Fibroblast of pulmonary artery (primary cell): ENCODE data around the gene CHD9.
"Not testable (repeated sequence)": the region's sequence is repeated elsewhere in the genome, so short reads cannot be mapped to it uniquely, and the experiment has no call there.

Experiments used
- DNase-seq: peaks from one replicate; pipeline ENCODE4 v3.0.0-alpha.2; 2010; ENCODE audit warnings: low read depth
- H3K4me3 ChIP-seq: replicated peaks from 2 replicates; pipeline ENCODE4 v1.5.1; 2011; ENCODE audit warnings: low read depth, mild to moderate bottlenecking, control low read depth, low read length, moderate library complexity
- TF ChIP-seq, protein P1 (sequence below): IDR thresholded peaks from 2 replicates; pipeline ENCODE4 v1.5.1; 2011; ENCODE audit warnings: mild to moderate bottlenecking, control low read depth, low read length, inconsistent platforms; ENCODE audit errors: missing control alignments

CHD9 gene

DNA sequence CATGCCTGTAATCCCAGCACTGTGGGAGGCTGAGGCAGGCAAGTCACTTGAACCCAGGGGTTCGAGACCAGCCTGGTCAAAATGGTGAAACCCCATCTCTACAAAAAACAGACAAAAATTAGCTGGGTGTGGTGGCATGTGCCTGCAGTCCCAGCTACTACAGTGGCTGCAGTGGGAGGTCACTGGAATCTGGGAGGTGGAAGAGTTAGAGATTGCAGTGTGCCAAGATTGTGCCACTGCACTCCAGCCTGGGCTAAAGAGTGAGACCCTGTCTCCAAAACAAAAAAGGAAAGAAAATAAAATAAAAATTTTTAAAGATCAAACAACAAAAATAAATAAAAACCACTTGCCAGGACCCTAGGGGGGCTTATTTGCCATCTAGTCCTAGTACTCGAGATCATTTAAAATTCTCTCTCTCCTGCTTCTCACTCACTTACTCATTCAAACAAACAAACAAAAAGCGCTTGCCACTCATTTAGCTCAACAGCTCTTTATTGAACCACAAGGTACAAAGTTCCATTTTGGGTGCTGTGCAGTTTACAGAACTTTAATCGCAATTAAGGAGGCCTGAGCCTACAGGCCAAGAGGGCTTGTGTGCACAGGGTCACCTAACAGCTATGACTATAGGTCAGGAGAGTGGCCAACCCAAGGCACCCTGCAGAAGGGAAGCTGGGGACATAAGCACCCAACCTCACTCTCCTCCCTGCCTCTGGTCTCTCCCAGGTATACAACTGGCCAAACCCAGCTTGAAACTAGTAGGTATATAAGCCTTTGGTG is 6.5 kb upstream of the CHD9 start:
- H3K4me3 ChIP-seq, result no peak overlapping the region
- no peak for DNase-seq
- TF ChIP-seq, protein P1, sequence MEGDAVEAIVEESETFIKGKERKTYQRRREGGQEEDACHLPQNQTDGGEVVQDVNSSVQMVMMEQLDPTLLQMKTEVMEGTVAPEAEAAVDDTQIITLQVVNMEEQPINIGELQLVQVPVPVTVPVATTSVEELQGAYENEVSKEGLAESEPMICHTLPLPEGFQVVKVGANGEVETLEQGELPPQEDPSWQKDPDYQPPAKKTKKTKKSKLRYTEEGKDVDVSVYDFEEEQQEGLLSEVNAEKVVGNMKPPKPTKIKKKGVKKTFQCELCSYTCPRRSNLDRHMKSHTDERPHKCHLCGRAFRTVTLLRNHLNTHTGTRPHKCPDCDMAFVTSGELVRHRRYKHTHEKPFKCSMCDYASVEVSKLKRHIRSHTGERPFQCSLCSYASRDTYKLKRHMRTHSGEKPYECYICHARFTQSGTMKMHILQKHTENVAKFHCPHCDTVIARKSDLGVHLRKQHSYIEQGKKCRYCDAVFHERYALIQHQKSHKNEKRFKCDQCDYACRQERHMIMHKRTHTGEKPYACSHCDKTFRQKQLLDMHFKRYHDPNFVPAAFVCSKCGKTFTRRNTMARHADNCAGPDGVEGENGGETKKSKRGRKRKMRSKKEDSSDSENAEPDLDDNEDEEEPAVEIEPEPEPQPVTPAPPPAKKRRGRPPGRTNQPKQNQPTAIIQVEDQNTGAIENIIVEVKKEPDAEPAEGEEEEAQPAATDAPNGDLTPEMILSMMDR, result no peak

DNA sequence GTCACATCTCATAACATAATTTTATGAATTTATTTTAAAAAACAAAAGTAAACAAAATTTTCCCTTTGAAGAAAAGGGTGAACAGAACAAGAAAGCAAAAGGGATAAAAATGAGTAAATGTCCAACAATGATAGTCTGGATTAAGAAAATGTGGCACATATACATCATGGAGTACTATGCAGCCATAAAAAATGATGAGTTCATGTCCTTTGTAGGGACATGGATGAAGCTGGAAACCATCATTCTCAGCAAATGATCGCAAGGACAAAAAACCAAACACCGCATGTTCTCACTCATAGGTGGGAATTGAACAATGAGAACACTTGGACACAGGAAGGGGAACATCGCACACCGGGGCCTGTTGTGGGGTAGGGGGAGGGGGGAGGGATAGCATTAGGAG is 3.5 kb upstream of the CHD9 start:
- not testable (repeated sequence) for DNase-seq, H3K4me3 ChIP-seq

DNA sequence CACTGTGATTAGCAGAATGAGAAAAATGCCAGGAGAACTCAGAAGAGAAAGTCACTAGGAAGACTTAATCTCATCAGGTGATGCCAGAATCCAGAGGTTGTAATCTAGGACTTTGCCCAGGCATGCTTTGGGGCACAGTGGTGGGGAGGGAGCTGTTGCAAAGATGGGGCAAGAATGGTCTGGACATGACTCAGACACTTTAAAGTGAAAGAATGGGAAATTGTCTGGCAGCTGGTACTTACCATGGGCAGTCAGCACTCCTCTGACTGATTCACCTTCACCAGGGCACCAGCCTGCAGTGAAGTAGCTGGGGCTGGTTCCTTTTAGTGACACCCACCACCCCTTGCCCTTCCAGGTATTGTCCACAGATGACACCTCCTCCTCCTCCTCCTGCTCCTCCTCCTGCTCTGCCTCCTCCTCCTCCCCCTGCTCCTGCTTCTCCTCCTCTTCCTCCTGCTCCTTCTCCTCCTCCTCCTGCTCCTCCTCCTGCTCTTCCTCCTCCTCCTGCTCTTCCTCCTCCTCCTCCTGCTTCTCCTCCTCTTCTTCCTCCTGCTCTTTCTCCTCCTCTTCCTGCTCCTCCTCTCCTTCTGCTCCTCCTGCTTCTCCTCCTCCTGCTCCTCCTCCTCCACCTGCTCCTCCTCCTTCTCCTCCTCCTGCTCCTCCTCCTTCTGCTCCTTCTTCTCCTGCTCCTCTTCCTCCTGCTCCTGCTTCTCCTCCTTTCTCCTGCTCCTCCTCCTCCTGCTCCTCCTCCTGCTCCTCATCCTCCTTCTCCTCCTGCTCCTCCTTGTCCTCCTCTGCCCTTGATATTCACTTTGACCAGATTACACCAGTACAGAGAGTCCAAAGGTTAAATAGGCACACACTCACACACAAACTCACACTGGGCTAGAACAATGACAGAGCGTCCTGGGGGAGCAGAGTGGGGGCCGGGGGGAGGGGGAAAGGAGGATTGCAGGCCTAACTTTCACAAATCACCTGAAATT is 2.0 kb upstream of the CHD9 start, which contains the start of gene CHD9NB:
Gene CHD9NB (minus strand): TSS at position 379 of the 983 bp plus-strand sequence. CDS start 8,739 bp downstream, outside the sequence.
- peak; percentile 93 for DNase-seq
- peak within 1 kb of the TSS; percentile 41 for H3K4me3 ChIP-seq
- TF ChIP-seq, protein P1, result no peak

DNA sequence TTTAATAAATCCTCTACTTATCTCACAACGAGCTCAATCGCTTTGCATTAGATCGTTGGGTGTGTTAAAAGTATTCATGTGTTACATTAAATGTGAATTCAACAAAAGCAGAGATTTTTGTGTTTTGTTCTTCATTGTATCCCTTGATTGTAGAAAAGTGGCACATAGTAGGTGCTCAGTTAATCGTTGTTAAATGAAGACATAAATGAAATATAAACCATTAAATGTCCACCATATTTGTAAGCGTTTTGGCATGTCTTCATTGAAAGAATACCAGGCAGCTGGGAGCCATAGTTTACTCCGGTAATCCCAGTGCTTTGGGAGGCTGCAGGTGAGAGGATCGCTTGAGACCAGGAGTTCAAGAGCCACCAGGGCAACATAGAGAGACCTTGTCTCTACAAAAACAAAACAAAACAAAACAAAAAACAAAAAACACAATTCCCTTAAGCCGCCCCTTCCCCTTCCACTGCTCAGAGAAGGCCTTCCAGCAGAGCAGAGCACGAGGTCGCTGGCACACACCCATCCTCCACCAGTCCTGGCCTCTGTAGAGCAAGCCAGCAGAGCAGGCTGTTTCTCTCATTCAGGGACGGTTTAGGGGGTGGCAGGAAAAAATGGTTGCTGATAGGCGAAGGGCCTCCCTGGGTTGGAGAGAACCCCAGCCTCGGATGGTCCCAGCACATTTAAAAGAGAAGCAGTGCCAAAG is 673 bp upstream of the CHD9 start:
- DNase-seq, result peak; percentile 46
- H3K4me3 ChIP-seq, result peak overlapping the region; percentile 72
- TF ChIP-seq, protein P1, result no peak

DNA sequence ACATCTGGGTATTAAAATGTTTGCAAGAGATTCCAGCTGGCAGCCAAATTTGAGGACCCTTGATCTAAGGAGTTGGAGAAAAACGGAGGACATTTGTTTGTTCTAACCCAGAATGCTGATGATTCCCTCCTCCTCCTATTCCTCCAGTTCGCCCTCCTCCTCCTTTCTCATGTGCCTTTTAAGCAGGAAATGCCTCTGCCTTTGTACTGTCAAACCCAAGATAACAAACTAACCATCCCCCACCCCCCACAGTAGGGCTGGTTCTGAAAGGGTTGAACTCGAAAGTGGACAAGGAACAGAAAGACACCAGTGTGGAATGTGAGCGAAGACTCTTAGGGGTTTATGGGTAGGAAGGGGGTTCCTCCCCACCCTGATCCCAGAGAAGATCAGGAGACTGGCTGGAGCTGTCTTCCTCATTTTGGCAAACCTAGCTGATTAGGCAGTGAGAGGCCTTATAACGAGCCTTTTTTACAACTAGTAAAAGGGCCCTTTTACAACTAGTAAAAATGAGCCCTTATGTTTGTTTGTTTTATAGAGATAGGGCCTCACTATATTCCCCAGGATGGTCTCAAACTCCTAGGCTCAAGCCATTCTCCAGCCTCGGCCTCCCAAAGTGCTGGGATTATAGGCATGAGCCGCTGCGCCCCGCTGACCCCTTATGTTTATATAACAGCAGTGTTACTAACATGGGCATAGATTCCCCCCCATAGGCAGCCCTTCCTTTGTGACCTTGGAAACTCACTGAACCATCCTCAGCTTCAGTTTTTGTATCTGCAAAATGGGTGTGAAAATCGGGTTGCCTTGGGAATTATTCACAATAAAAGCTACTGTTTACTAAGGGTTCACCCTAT is 975 bp downstream of the CHD9 start:
- DNase-seq, result peak; percentile 94
- TF ChIP-seq, protein P1, result no peak
- H3K4me3 ChIP-seq, result peak overlapping the region; percentile 72

DNA sequence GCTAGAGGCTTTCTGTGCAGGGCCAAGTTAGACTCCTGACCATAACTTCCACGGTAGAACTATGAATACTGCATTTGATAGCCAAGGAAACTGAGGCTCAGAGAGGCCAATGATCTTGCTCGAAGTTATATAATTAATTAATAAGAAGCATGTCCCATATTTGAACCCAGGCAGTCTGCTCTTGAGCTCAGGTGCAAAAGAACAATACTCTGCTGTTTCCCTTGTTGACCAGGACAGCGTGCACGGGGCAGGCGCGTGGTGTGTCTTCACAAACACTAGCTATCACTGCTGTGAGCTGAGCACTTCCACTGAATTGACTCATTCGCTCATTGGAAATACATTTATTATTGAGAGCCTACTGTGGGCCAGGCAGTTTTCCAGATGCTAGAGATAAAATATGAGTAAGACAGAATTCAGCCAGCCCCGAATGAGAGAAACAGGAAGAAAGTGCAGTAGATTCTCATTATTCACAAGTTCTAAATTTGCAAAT is 1.6 kb downstream of the CHD9 start:
- H3K4me3 ChIP-seq, result peak overlapping the region; percentile 72
- peak; percentile 70 for DNase-seq

More for the DNA sequence above, 1.6 kb downstream of the CHD9 start:
- TF ChIP-seq, protein P1, result no peak
